ENCODE data around the gene MED25. TPM values are rescaled to one million over a fixed set of nuclear protein-coding genes. Genes with fewer than 3 reads are reported as not detected.
A peak's percentile ranks its signal among the peaks of the same experiment; 100 is the strongest.

The MED25 gene
- polyA plus RNA-seq, 1 of the 3 experiments (the other 2 are of a cell fraction) = 30.2 TPM

GRCh38 chr19:49850487-49851342 is 32.6 kb downstream of the MED25 start, which contains the start of gene PTOV1:
Gene PTOV1, plus strand, starts transcription at chr19:49851159.
- H3K27me3 ChIP-seq (ENCODE audit: insufficient read depth) = no peaks in the 10 kb centered on the region
- DNase-seq = peak; percentile 98
- ChIA-PET POLR2A (interaction anchor here (0.6 to 3.2 kb wide), 15 partner anchors 8 to 211 kb away, joined by 3 to 25 read pairs (median 5); partner anchors contain the start of genes AKT1S1, FUZ, RRAS and TBC1D17), CTCF (interaction anchor here (0.7 to 2.3 kb wide), 10 partner anchors 11 to 100 kb away, joined by 3 to 8 read pairs (median 4); partner anchors contain the start of genes FUZ and MED25)
- H3K9me3 ChIP-seq = no peaks in the 10 kb centered on the region
- 8% methylated on average over 51 of the region's 98 CpGs for WGBS (ENCODE audit: low lambda C conversion rate)
- H3F3A ChIP-seq (replicated peaks; ENCODE audit: insufficient read depth) = peaks cover 47% of the 10 kb centered on the region
- H3K9ac ChIP-seq = peak within 1 kb of the TSS; percentile 99
- H3K9me2 ChIP-seq = no peaks in the 10 kb centered on the region
- H3K4me1 ChIP-seq (ENCODE audit: control insufficient read depth in 1 of 2, insufficient read depth in 2 of 2, low read depth in 1 of 2, low read length in 1 of 2) = peaks cover 15 to 32% of the 10 kb centered on the region in 2 experiments; a peak in 3 of 4 replicates
- H3K27ac ChIP-seq (ENCODE audit: low read depth in 2 of 2, low read length in 1 of 2) = peak within 1 kb of the TSS; percentile 97 to 99
- 0 out of 2 replicates have a peak within 1 kb of the TSS, but pooled peaks have one; percentile 67 for H2AFZ ChIP-seq (ENCODE audit: low read depth)
- H3K4me2 ChIP-seq = peak within 1 kb of the TSS; percentile 90
- H3K79me2 ChIP-seq (ENCODE audit: insufficient read depth) = peaks cover 53% of the 10 kb centered on the region
- TF ChIP-seq MAX (IDR thresholded peaks at IDR 0.05; ENCODE audit: low read depth) (peak; percentile 33; the same call in 1 of the 2 replicates), PBX3 (IDR thresholded peaks at IDR 0.05) (0 out of 2 replicates have a peak, but pooled peaks have one; percentile 11), TAF1 (IDR thresholded peaks at IDR 0.05; ENCODE audit: borderline replicate concordance, low read depth, low read length) (peak; percentile 83), EP300 (IDR thresholded peaks at IDR 0.05; ENCODE audit: borderline replicate concordance in 1 of 2, low read depth in 1 of 2, low read length in 1 of 2) (peak in 1 of 2 experiments; percentile 55; a peak in 1 of 4 replicates), FOXJ3 (CRISPR knock-in tag; IDR thresholded peaks at IDR 0.05) (no peak), RXRA (IDR thresholded peaks at IDR 0.05; ENCODE audit: borderline replicate concordance, low read depth) (no peak), USF2 (IDR thresholded peaks at IDR 0.05; ENCODE audit: borderline replicate concordance, low read depth, low read length) (no peak)
- peak within 1 kb of the TSS; percentile 77 to 89 for H3K4me3 ChIP-seq (ENCODE audit: low read depth in 2 of 2, low read length in 1 of 2)
- peaks cover 39% of the 10 kb centered on the region for H4K20me1 ChIP-seq (ENCODE audit: insufficient read depth)
- H3K36me3 ChIP-seq (replicated peaks in 1 of 2; ENCODE audit: control insufficient read depth in 1 of 2, insufficient read depth in 2 of 2, low read length in 1 of 2) = peaks cover 9 to 12% of the 10 kb centered on the region in 2 experiments

- no peaks in the 10 kb centered on the region for H3K9me2 ChIP-seq
- H3K27me3 ChIP-seq (ENCODE audit: insufficient read depth) = no peaks in the 10 kb centered on the region
- H3K9me3 ChIP-seq = no peaks in the 10 kb centered on the region
- H3K4me1 ChIP-seq (ENCODE audit: control insufficient read depth in 1 of 2, insufficient read depth in 2 of 2, low read depth in 1 of 2, low read length in 1 of 2) = peaks cover 15 to 32% of the 10 kb centered on the region in 2 experiments; a peak in 3 of 4 replicates
- H3K27ac ChIP-seq (ENCODE audit: low read depth in 2 of 2, low read length in 1 of 2) = peak overlapping the region in 1 of 2 experiments; percentile 97; a peak in 2 of 4 replicates
- H2AFZ ChIP-seq (ENCODE audit: low read depth) = no peak overlapping the region
- TF ChIP-seq SIN3A (IDR thresholded peaks at IDR 0.05; ENCODE audit: borderline replicate concordance, low read depth, low read length) = peak; percentile 38; the same call in 1 of the 2 replicates
- TF ChIP-seq GATA2 (CRISPR knock-in tag; IDR thresholded peaks at IDR 0.05) = no peak
- ChIA-PET POLR2A (interaction anchor here (1.3 to 3.2 kb wide), 7 partner anchors 9 to 164 kb away, joined by 4 to 25 read pairs (median 15); partner anchors contain the start of genes AKT1S1, FUZ and TBC1D17), CTCF (interaction anchor here (0.7 to 4.2 kb wide), 7 partner anchors 11 to 101 kb away, joined by 3 to 20 read pairs (median 4); no protein-coding TSS in a partner anchor)
- peak overlapping the region; percentile 42; the same call in 1 of the 2 replicates for H3K9ac ChIP-seq
- H3K36me3 ChIP-seq (replicated peaks in 1 of 2; ENCODE audit: control insufficient read depth in 1 of 2, insufficient read depth in 2 of 2, low read length in 1 of 2) = peaks cover 9 to 12% of the 10 kb centered on the region in 2 experiments
- 11% methylated on average over 36 of the region's 78 CpGs for WGBS (ENCODE audit: low lambda C conversion rate)
- peaks cover 49% of the 10 kb centered on the region for H4K20me1 ChIP-seq (ENCODE audit: insufficient read depth)
- peaks cover 49% of the 10 kb centered on the region for H3F3A ChIP-seq (replicated peaks; ENCODE audit: insufficient read depth)
- peak overlapping the region; percentile 77 to 89 for H3K4me3 ChIP-seq (ENCODE audit: low read depth in 2 of 2, low read length in 1 of 2)
- H3K79me2 ChIP-seq (ENCODE audit: insufficient read depth) = peaks cover 53% of the 10 kb centered on the region
- peak; percentile 80 for DNase-seq
- peak overlapping the region; percentile 90 for H3K4me2 ChIP-seq
Measured at GRCh38 chr19:49851456-49852259, 33.6 kb downstream of the MED25 start.
